ENCODE data around the gene SNX24. TPM values are rescaled to one million over a fixed set of nuclear protein-coding genes. Genes with fewer than 3 reads are reported as not detected.

The SNX24 gene
- total RNA-seq, 2 donors from 2014 or later = 15.6 to 34.2 TPM

GRCh38 chr5:123012321-123012720 is 166.9 kb downstream of the SNX24 start:
- Histone ChIP-seq H3K9me3 (no peaks in the 10 kb centered on the region), H3K27ac (no peak overlapping the region), H3K4me3 (no peak overlapping the region), H3K4me1 (ENCODE audit: control insufficient read depth in 1 of 2, low read depth in 2 of 2) (no peaks in the 10 kb centered on the region), H3K27me3 (replicated peaks; ENCODE audit: insufficient read depth) (no peaks in the 10 kb centered on the region), H3K36me3 (peaks cover 4% of the 10 kb centered on the region)
- no peak for TF ChIP-seq CTCF (IDR thresholded peaks at IDR 0.05)
- DNase-seq (ENCODE audit: low spot score) (no peak), ATAC-seq (ENCODE audit: insufficient number of reproducible peaks, low FRiP score, low read depth) (no peak)

GRCh38 chr5:123014689-123015088 is 169.3 kb downstream of the SNX24 start:
- H3K9me3 ChIP-seq = no peaks in the 10 kb centered on the region
- ATAC-seq (ENCODE audit: insufficient number of reproducible peaks, low FRiP score, low read depth) (no peak), DNase-seq (ENCODE audit: low spot score) (no peak)
- no peak overlapping the region for H3K4me3 ChIP-seq
- no peaks in the 10 kb centered on the region for H3K27me3 ChIP-seq (replicated peaks; ENCODE audit: insufficient read depth)
- no peaks in the 10 kb centered on the region for H3K4me1 ChIP-seq (ENCODE audit: control insufficient read depth in 1 of 2, low read depth in 2 of 2)
- no peak overlapping the region for H3K27ac ChIP-seq
- no peaks in the 10 kb centered on the region for H3K36me3 ChIP-seq
- no peak for TF ChIP-seq CTCF (IDR thresholded peaks at IDR 0.05)

- Histone ChIP-seq H3K9me3 (no peaks in the 10 kb centered on the region), H3K4me3 (no peak overlapping the region), H3K36me3 (peaks cover 24% of the 10 kb centered on the region), H3K27me3 (replicated peaks; ENCODE audit: insufficient read depth) (no peaks in the 10 kb centered on the region), H3K4me1 (ENCODE audit: control insufficient read depth in 1 of 2, low read depth in 2 of 2) (peaks cover 0 to 3% of the 10 kb centered on the region in 2 donors), H3K27ac (no peak overlapping the region)
- ATAC-seq (ENCODE audit: insufficient number of reproducible peaks, low FRiP score, low read depth) = no peak
- no peak for DNase-seq (ENCODE audit: low spot score)
- no peak for TF ChIP-seq CTCF (IDR thresholded peaks at IDR 0.05)
Measured at GRCh38 chr5:123028222-123028621, 182.8 kb downstream of the SNX24 start.

- Histone ChIP-seq H3K27me3 (replicated peaks; ENCODE audit: insufficient read depth) (no peaks in the 10 kb centered on the region), H3K9me3 (no peaks in the 10 kb centered on the region), H3K36me3 (peaks cover 4% of the 10 kb centered on the region), H3K27ac (no peak overlapping the region), H3K4me1 (ENCODE audit: control insufficient read depth in 1 of 2, low read depth in 2 of 2) (peaks cover 7 to 26% of the 10 kb centered on the region in 2 donors), H3K4me3 (no peak overlapping the region)
- TF ChIP-seq CTCF (IDR thresholded peaks at IDR 0.05) = no peak
- DNase-seq (ENCODE audit: low spot score) (no peak), ATAC-seq (ENCODE audit: insufficient number of reproducible peaks, low FRiP score, low read depth) (no peak)
Measured at GRCh38 chr5:123033157-123033671, 187.8 kb downstream of the SNX24 start.

GRCh38 chr5:123035360-123035917 is 190.0 kb downstream of the SNX24 start:
- H3K27ac ChIP-seq = peak overlapping the region; percentile 93 to 94
- ATAC-seq (ENCODE audit: insufficient number of reproducible peaks, low FRiP score, low read depth) (no peak), DNase-seq (ENCODE audit: low spot score) (peak; percentile 7)
- peak overlapping the region; percentile 90 for H3K4me3 ChIP-seq
- H3K4me1 ChIP-seq (ENCODE audit: control insufficient read depth in 1 of 2, low read depth in 2 of 2) = peaks cover 7 to 29% of the 10 kb centered on the region in 2 donors
- TF ChIP-seq CTCF (IDR thresholded peaks at IDR 0.05) = no peak
- no peaks in the 10 kb centered on the region for H3K9me3 ChIP-seq
- H3K36me3 ChIP-seq = no peaks in the 10 kb centered on the region
- H3K27me3 ChIP-seq (replicated peaks; ENCODE audit: insufficient read depth) = no peaks in the 10 kb centered on the region

All from thoracic aorta (tissue), 2 donors.